GM04503 (cell line): ENCODE results near the gene MRAS.
"Not testable (repeated sequence)": the region's sequence is repeated elsewhere in the genome, so short reads cannot be mapped to it uniquely, and the experiment has no call there.

Experiments
- DNase-seq: peaks from one replicate; pipeline ENCODE4 v3.0.0-alpha.2; 2012; ENCODE audit warnings: low read depth

The MRAS gene

GRCh38 chr3:138445654-138446053, 97.3 kb downstream of the MRAS start:
- no peak for DNase-seq

GRCh38 chr3:138448631-138449030, 100.3 kb downstream of the MRAS start:
- no peak for DNase-seq

- no peak for DNase-seq
Observed at GRCh38 chr3:138449490-138449889, 101.1 kb downstream of the MRAS start.

GRCh38 chr3:138450181-138450580, 101.8 kb downstream of the MRAS start:
- DNase-seq, result no peak

- DNase-seq, result no peak
Observed at GRCh38 chr3:138450704-138451424, 102.5 kb downstream of the MRAS start.

- no peak for DNase-seq
Observed at GRCh38 chr3:138451595-138452162, 103.3 kb downstream of the MRAS start.

- DNase-seq, result no peak
Observed at GRCh38 chr3:138452436-138452835, 104.1 kb downstream of the MRAS start.

- not testable (repeated sequence) for DNase-seq
Observed at GRCh38 chr3:138453940-138454339, 105.6 kb downstream of the MRAS start.
